Neural cell (in vitro differentiated cells): ENCODE data around the gene ATXN2. TPM values are rescaled to one million over a fixed set of nuclear protein-coding genes. Genes with fewer than 3 reads are reported as not detected.

Source experiments
- H2AFZ ChIP-seq: fragments of 200-600, 300-800 bp; sonication (generic), shearing (Covaris generic); 2 replicates; pipeline ENCODE4 v1.6.0; 2014; ENCODE audit warnings: low read depth, mild to moderate bottlenecking, antibody characterized with exemption, low read length, moderate library complexity
- H3F3A ChIP-seq: fragments of 200-600 bp; shearing (Covaris generic); 2 replicates; pipeline ENCODE4 v1.6.1; 2016; ENCODE audit warnings: mild to moderate bottlenecking, moderate library complexity, mixed read lengths, antibody characterized with exemption, low read length; ENCODE audit not compliant: insufficient read depth, poor library complexity, severe bottlenecking
- H3K27ac ChIP-seq: fragments of 200-600, 300-800 bp; sonication (generic), shearing (Covaris generic); 2 replicates; pipeline ENCODE4 v1.5.1; 2014; ENCODE audit warnings: mild to moderate bottlenecking, low read length, moderate library complexity
- H3K27me3 ChIP-seq: fragments of 300-800, 200-600 bp; sonication (generic), shearing (Covaris generic); 2 replicates; pipeline ENCODE4 v1.6.0; 2014; ENCODE audit warnings: mild to moderate bottlenecking, low read depth, low read length, moderate library complexity; ENCODE audit not compliant: insufficient read depth
- H3K36me3 ChIP-seq: fragments of 300-800, 200-600 bp; sonication (generic), shearing (Covaris generic); 2 replicates; pipeline ENCODE4 v1.5.1; 2014; ENCODE audit warnings: mild to moderate bottlenecking, antibody characterized with exemption, low read length, moderate library complexity; ENCODE audit not compliant: insufficient read depth
- H3K4me2 ChIP-seq: fragments of 300-800, 200-600 bp; sonication (generic), shearing (Covaris generic); 2 replicates; pipeline ENCODE4 v1.6.0; 2014; ENCODE audit warnings: mild to moderate bottlenecking, low read length
- H3K4me3 ChIP-seq: fragments of 300-800, 200-600 bp; sonication (generic), shearing (Covaris generic); 2 replicates; pipeline ENCODE4 v1.5.1; 2014; ENCODE audit warnings: mild to moderate bottlenecking, low read length, moderate library complexity
- H3K79me2 ChIP-seq: fragments of 200-600 bp; shearing (Covaris generic); replicated peaks from 2 replicates; pipeline ENCODE4 v1.6.0; 2014; ENCODE audit warnings: mild to moderate bottlenecking, low read length, moderate library complexity; ENCODE audit not compliant: insufficient read depth
- H3K9ac ChIP-seq: fragments of 300-800, 200-600 bp; sonication (generic), shearing (Covaris generic); 2 replicates; pipeline ENCODE4 v1.6.1; 2016; ENCODE audit warnings: mild to moderate bottlenecking, low read length, mixed read lengths
- H3K9me2 ChIP-seq: fragments of 200-600 bp; shearing (Covaris generic); 2 replicates; pipeline ENCODE4 v1.6.1; 2016; ENCODE audit warnings: mild to moderate bottlenecking, low read length, mixed read lengths; ENCODE audit not compliant: insufficient read depth
- H3K9me3 ChIP-seq: fragments of 200-600, 300-800 bp; sonication (generic), shearing (Covaris generic); 2 replicates; pipeline ENCODE4 v1.6.1; 2016; ENCODE audit warnings: mild to moderate bottlenecking, mixed run types, low read length, moderate library complexity, mixed read lengths
- H4K20me1 ChIP-seq: fragments of 200-600 bp; shearing (Covaris generic); 2 replicates; pipeline ENCODE4 v1.6.1; 2016; ENCODE audit warnings: mild to moderate bottlenecking, mixed run types; ENCODE audit not compliant: insufficient read depth
- CTCF ChIP-seq: fragments of 450-650 bp; IDR thresholded peaks from 2 replicates; pipeline ENCODE4 v1.5.1; 2014; ENCODE audit warnings: antibody characterized with exemption, mild to moderate bottlenecking, moderate library complexity; ENCODE audit not compliant: poor library complexity, severe bottlenecking
- EZH2 ChIP-seq: fragments of 200-600, 300-800 bp; shearing (Covaris generic), sonication (generic); IDR thresholded peaks from 2 replicates; pipeline ENCODE4 v1.6.1; 2014; ENCODE audit warnings: antibody characterized with exemption, low read length, borderline replicate concordance, mild to moderate bottlenecking; ENCODE audit not compliant: insufficient read depth, poor library complexity, severe bottlenecking
- RAD21 ChIP-seq: fragments of 450-650 bp; conservative IDR thresholded peaks from 2 replicates; pipeline ENCODE4 v1.6.1; 2014; ENCODE audit warnings: antibody characterized with exemption, mild to moderate bottlenecking, moderate library complexity
- REST ChIP-seq: IDR thresholded peaks from 2 replicates; pipeline ENCODE4 v1.6.1; 2012; ENCODE audit warnings: borderline replicate concordance
- SMC3 ChIP-seq: fragments of 450-650 bp; conservative IDR thresholded peaks from 2 replicates; pipeline ENCODE4 v1.6.1; 2014; ENCODE audit warnings: antibody characterized with exemption, mild to moderate bottlenecking, moderate library complexity; ENCODE audit not compliant: poor library complexity
- polyA plus RNA-seq: library from polyadenylated mRNA; depleted of rRNA; stranded (reverse); fragments of >200 nt; gene quantifications from 2 replicates; pipeline ENCODE4 v1.2.3, GENCODE V29; 2014

The ATXN2 gene
- polyA plus RNA-seq, 1 donor from 2014 or later, result 12.6 TPM

GRCh38 chr12:111546758-111547383 is 52.2 kb downstream of the ATXN2 start:
- H2AFZ ChIP-seq, result no peak overlapping the region
- TF ChIP-seq REST (no peak), RAD21 (no peak)
- H3K9me2 ChIP-seq, result no peaks in the 10 kb centered on the region
- H3K27ac ChIP-seq, result no peak overlapping the region
- H3F3A ChIP-seq, result no peaks in the 10 kb centered on the region
- H3K27me3 ChIP-seq, result no peaks in the 10 kb centered on the region
- no peaks in the 10 kb centered on the region for H3K9me3 ChIP-seq
- H3K36me3 ChIP-seq, result peaks cover 4% of the 10 kb centered on the region
- no peaks in the 10 kb centered on the region for H4K20me1 ChIP-seq
- no peak overlapping the region for H3K4me2 ChIP-seq
- H3K79me2 ChIP-seq, result no peaks in the 10 kb centered on the region
- H3K9ac ChIP-seq, result no peak overlapping the region
- no peak overlapping the region for H3K4me3 ChIP-seq

- Histone ChIP-seq H3K27me3 (no peaks in the 10 kb centered on the region), H3K4me3 (no peak overlapping the region), H3K27ac (no peak overlapping the region), H3F3A (no peaks in the 10 kb centered on the region), H4K20me1 (no peaks in the 10 kb centered on the region), H3K79me2 (no peaks in the 10 kb centered on the region), H3K36me3 (peaks cover 4% of the 10 kb centered on the region), H3K9me3 (no peaks in the 10 kb centered on the region), H3K4me2 (no peak overlapping the region), H3K9ac (no peak overlapping the region), H2AFZ (no peak overlapping the region), H3K9me2 (no peaks in the 10 kb centered on the region)
- no peak for TF ChIP-seq CTCF
- TF ChIP-seq EZH2, result no peak
- no peak for TF ChIP-seq SMC3
- no peak for TF ChIP-seq REST
Measured at GRCh38 chr12:111546171-111546570, 52.9 kb downstream of the ATXN2 start.
